Measurements from ENCODE around the gene TSPAN4. TPM values are rescaled to one million over a fixed set of nuclear protein-coding genes. Genes with fewer than 3 reads are reported as not detected.

TSPAN4 gene
- total and polyA plus RNA-seq, 9 of the 15 experiments (the other 6 are each of a cell fraction or from before 2014, with no cell fraction given), result 0.07 to 31.0 (median 15.7) TPM

DNA sequence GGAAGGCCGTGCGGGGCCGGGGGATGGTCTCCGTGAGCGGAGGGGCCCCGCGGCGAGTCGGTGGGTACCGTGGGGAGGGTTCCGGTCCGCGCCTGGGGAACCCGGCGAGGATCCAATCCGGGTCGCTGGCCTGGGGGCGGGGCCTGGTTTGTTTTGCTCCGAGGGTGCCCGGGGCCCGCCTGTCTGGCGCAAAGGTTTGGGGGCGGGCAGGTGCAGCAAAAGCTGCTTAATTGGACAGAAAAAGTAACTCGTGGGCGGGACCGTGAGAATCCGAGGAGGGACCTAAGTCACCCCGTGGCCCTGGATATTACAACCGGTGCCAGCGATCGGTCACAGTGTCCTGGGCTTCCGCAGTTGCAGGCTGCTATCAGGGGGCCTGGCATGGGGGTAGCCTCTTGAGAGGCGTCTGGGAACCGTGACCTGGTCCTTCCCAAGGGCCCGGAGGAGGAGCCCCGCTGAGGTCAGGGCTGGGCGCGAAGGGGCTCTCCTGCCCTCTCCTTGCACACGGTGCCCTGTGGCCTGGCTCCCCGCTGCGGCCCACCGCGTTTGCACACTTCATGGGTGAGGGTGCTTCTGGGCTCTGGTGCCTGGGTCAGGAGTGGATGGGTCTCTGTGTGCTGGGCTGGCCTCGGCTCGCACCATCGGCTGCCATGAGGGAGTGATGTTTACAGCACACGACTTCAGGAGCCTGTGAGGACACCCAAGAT lies 22.6 kb upstream of the TSPAN4 start (continued):
- TF ChIP-seq, protein P1, sequence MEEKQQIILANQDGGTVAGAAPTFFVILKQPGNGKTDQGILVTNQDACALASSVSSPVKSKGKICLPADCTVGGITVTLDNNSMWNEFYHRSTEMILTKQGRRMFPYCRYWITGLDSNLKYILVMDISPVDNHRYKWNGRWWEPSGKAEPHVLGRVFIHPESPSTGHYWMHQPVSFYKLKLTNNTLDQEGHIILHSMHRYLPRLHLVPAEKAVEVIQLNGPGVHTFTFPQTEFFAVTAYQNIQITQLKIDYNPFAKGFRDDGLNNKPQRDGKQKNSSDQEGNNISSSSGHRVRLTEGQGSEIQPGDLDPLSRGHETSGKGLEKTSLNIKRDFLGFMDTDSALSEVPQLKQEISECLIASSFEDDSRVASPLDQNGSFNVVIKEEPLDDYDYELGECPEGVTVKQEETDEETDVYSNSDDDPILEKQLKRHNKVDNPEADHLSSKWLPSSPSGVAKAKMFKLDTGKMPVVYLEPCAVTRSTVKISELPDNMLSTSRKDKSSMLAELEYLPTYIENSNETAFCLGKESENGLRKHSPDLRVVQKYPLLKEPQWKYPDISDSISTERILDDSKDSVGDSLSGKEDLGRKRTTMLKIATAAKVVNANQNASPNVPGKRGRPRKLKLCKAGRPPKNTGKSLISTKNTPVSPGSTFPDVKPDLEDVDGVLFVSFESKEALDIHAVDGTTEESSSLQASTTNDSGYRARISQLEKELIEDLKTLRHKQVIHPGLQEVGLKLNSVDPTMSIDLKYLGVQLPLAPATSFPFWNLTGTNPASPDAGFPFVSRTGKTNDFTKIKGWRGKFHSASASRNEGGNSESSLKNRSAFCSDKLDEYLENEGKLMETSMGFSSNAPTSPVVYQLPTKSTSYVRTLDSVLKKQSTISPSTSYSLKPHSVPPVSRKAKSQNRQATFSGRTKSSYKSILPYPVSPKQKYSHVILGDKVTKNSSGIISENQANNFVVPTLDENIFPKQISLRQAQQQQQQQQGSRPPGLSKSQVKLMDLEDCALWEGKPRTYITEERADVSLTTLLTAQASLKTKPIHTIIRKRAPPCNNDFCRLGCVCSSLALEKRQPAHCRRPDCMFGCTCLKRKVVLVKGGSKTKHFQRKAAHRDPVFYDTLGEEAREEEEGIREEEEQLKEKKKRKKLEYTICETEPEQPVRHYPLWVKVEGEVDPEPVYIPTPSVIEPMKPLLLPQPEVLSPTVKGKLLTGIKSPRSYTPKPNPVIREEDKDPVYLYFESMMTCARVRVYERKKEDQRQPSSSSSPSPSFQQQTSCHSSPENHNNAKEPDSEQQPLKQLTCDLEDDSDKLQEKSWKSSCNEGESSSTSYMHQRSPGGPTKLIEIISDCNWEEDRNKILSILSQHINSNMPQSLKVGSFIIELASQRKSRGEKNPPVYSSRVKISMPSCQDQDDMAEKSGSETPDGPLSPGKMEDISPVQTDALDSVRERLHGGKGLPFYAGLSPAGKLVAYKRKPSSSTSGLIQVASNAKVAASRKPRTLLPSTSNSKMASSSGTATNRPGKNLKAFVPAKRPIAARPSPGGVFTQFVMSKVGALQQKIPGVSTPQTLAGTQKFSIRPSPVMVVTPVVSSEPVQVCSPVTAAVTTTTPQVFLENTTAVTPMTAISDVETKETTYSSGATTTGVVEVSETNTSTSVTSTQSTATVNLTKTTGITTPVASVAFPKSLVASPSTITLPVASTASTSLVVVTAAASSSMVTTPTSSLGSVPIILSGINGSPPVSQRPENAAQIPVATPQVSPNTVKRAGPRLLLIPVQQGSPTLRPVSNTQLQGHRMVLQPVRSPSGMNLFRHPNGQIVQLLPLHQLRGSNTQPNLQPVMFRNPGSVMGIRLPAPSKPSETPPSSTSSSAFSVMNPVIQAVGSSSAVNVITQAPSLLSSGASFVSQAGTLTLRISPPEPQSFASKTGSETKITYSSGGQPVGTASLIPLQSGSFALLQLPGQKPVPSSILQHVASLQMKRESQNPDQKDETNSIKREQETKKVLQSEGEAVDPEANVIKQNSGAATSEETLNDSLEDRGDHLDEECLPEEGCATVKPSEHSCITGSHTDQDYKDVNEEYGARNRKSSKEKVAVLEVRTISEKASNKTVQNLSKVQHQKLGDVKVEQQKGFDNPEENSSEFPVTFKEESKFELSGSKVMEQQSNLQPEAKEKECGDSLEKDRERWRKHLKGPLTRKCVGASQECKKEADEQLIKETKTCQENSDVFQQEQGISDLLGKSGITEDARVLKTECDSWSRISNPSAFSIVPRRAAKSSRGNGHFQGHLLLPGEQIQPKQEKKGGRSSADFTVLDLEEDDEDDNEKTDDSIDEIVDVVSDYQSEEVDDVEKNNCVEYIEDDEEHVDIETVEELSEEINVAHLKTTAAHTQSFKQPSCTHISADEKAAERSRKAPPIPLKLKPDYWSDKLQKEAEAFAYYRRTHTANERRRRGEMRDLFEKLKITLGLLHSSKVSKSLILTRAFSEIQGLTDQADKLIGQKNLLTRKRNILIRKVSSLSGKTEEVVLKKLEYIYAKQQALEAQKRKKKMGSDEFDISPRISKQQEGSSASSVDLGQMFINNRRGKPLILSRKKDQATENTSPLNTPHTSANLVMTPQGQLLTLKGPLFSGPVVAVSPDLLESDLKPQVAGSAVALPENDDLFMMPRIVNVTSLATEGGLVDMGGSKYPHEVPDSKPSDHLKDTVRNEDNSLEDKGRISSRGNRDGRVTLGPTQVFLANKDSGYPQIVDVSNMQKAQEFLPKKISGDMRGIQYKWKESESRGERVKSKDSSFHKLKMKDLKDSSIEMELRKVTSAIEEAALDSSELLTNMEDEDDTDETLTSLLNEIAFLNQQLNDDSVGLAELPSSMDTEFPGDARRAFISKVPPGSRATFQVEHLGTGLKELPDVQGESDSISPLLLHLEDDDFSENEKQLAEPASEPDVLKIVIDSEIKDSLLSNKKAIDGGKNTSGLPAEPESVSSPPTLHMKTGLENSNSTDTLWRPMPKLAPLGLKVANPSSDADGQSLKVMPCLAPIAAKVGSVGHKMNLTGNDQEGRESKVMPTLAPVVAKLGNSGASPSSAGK (IDR thresholded peaks at IDR 0.05), result no peak

All from K562 (cell line).